Left ventricle myocardium inferior (tissue), 1 donor: ENCODE measurements around the gene SORD. TPM values are rescaled to one million over a fixed set of nuclear protein-coding genes. Genes with fewer than 3 reads are reported as not detected.
A peak's percentile ranks its signal among the peaks of the same experiment; 100 is the strongest.

Source experiments
- DNase-seq: peaks from one replicate; pipeline ENCODE4 v3.0.0-alpha.2; 2020
- H3K27ac ChIP-seq: fragments of 200-600 bp; replicated peaks from 2 replicates; pipeline ENCODE4 v1.8.0; 2021
- H3K27me3 ChIP-seq: fragments of 200-600 bp; 2 replicates; pipeline ENCODE4 v1.8.0; 2021; ENCODE audit warnings: low read depth
- H3K36me3 ChIP-seq: fragments of 200-600 bp; 2 replicates; pipeline ENCODE4 v1.8.0; 2021
- H3K4me1 ChIP-seq: fragments of 200-600 bp; 2 replicates; pipeline ENCODE4 v1.8.0; 2021
- H3K4me3 ChIP-seq: fragments of 200-600 bp; 2 replicates; pipeline ENCODE4 v1.8.0; 2021; ENCODE audit warnings: mild to moderate bottlenecking, moderate library complexity
- H3K9me3 ChIP-seq: fragments of 200-600 bp; replicated peaks from 2 replicates; pipeline ENCODE4 v1.8.0; 2021
- intact Hi-C: fragments of 100-400 bp; cut with micrococcal nuclease; formaldehyde crosslinking; loops from one replicate; pipeline ENCODE4 v1.11.0; 2022
- total RNA-seq: library from RNA; stranded (reverse); fragmentation: NEBNext Ultra II Directional; extraction: Animal tissue kit (Norgen Biotek cat#: 25700); gene quantifications from one replicate; pipeline ENCODE4 v1.2.1, GENCODE V29; 2021
- TF ChIP-seq, protein P1 (sequence below): fragments of 200-600 bp; IDR thresholded peaks from 2 replicates; pipeline ENCODE4 v1.8.0; 2021; ENCODE audit warnings: antibody characterized with exemption, mild to moderate bottlenecking, borderline replicate concordance
- donor health status: DM: no; HTN: yes; CAD: no; lungs with severe emphysema.

The SORD gene
- total RNA-seq, 1 donor from 2014 or later = 13.6 TPM

DNA sequence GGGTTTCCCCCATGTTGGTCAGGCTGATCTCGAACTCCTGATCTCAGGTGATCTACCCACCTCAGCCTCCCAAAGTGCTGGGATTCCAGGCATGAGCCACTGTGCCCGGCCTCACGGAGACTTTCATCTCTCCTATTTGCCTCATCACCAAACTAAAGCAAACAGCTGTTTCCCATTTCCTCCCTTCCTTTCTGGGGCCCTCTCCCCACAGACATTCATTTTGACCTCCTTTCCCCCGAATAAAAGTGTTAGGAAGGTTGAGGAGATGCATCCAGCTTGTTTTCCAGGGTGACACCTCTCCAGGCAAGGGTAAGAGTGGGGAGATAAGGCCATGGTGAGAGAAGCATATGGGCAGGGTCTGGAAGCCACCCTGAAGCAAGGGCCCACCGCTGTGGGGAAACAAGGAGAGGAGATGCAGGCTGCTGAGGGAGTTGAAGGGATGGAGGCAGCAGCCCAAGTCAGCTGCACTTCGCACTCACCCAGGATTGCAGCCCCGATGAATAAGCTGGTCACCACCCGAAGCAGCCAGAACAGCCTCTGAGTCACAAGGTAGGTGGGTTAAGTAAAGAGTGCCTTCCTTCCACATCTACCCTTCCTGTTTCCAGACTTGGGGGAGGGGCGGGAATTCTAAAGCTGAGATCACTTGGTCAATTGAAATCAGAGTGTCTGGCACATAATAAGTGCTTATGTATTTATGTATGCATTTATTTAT lies 98.9 kb downstream of the SORD start:
- Histone ChIP-seq H3K4me3 (no peak overlapping the region), H3K27ac (no peak overlapping the region), H3K27me3 (peaks cover 83% of the 10 kb centered on the region), H3K4me1 (peaks cover 11% of the 10 kb centered on the region), H3K36me3 (no peaks in the 10 kb centered on the region), H3K9me3 (no peaks in the 10 kb centered on the region)
- intact Hi-C loops = no loop called here
- DNase-seq = no peak
- TF ChIP-seq, protein P1, sequence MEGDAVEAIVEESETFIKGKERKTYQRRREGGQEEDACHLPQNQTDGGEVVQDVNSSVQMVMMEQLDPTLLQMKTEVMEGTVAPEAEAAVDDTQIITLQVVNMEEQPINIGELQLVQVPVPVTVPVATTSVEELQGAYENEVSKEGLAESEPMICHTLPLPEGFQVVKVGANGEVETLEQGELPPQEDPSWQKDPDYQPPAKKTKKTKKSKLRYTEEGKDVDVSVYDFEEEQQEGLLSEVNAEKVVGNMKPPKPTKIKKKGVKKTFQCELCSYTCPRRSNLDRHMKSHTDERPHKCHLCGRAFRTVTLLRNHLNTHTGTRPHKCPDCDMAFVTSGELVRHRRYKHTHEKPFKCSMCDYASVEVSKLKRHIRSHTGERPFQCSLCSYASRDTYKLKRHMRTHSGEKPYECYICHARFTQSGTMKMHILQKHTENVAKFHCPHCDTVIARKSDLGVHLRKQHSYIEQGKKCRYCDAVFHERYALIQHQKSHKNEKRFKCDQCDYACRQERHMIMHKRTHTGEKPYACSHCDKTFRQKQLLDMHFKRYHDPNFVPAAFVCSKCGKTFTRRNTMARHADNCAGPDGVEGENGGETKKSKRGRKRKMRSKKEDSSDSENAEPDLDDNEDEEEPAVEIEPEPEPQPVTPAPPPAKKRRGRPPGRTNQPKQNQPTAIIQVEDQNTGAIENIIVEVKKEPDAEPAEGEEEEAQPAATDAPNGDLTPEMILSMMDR = no peak

DNA sequence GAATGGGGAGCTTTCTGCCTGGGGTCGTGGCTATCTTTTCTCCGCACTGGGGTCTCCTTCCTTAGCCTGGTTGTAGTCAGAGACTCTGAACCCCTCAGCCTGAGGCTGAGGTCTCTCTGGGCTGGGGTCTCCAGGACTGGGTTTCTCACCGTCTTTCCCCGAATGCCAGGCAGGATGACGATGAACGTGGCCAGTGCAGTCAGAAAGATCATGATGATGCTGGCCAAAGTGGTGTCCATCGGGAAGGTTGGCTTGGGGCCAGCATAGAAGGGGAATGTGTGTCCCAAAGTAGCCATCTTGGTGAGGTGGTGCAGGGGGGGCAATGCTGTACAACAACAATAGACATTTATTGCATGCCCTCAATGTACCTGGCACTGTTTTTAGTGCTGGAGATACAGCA lies 99.7 kb downstream of the SORD start:
- no peak for DNase-seq
- H3K4me1 ChIP-seq = peaks cover 3% of the 10 kb centered on the region
- peaks cover 81% of the 10 kb centered on the region for H3K27me3 ChIP-seq
- H3K9me3 ChIP-seq = no peaks in the 10 kb centered on the region
- H3K4me3 ChIP-seq = no peak overlapping the region
- intact Hi-C loops = no loop called here
- no peaks in the 10 kb centered on the region for H3K36me3 ChIP-seq
- no peak overlapping the region for H3K27ac ChIP-seq
- TF ChIP-seq, protein P1 = no peak

DNA sequence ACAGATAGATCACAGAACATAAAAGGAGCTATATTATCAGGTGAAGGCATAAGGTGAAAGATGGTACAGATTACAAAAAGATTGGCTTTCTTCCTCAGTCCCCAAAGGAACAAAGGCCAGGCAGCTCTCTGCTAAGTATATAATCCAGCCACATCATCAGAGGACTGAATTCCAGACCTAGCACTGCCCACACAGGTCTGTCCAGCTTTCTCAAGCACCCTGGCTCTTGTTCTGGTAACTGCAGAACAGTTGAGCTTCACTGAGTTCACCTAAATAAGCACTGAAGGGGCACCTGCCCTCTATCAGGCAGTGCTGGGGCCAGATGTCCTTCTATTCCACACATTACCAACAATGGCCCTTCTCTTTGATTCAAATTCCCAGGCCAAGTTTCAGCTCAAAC lies 100.4 kb downstream of the SORD start:
- Histone ChIP-seq H3K4me3 (no peak overlapping the region), H3K27me3 (peaks cover 85% of the 10 kb centered on the region), H3K27ac (no peak overlapping the region), H3K36me3 (no peaks in the 10 kb centered on the region), H3K9me3 (no peaks in the 10 kb centered on the region), H3K4me1 (no peaks in the 10 kb centered on the region)
- intact Hi-C loops = no loop called here
- TF ChIP-seq, protein P1 = no peak
- no peak for DNase-seq

DNA sequence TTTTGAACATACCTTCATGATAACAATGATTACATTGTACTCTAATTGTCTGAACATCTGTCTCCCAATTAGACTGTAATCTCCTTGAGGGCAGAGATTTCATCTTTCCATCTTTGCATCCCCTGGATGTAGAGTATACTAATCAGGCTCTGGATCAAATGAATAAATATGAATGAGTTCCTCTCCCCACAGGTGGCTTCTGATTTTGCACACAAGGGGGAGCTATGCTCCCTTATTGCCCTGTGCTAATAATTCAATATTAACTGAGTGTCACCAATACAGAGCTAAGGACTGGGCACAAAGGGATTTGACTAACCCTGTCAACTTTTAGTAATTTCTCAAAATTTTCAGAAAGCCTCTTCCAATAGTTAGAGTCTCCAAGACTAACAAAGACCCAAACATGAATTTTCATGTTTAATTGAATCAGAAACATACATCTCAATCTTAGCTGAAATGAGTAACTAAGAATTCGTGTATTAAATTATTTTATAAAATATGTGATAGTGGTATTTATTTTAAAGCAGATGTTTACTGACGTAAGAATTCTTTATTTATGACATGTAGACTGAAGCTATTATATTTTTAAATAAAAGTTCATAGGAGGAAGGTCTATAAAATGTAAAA lies 103.7 kb downstream of the SORD start:
- Histone ChIP-seq H3K4me3 (no peak overlapping the region), H3K27ac (no peak overlapping the region), H3K27me3 (peaks cover 86% of the 10 kb centered on the region), H3K4me1 (peaks cover 17% of the 10 kb centered on the region), H3K9me3 (no peaks in the 10 kb centered on the region), H3K36me3 (no peaks in the 10 kb centered on the region)
- DNase-seq = no peak
- TF ChIP-seq, protein P1 = peak; percentile 67
- intact Hi-C loops = no loop called here

Other genes with a start within 250 kb of the SORD start
- gene TERB2, start 66.5 kb upstream of the SORD start, total RNA-seq = not detected
- gene DUOX2, start 91.0 kb downstream of the SORD start, total RNA-seq = 0.05 TPM
- gene DUOXA2, start 91.1 kb downstream of the SORD start, total RNA-seq = not detected
- gene DUOXA1, start 106.7 kb downstream of the SORD start, total RNA-seq = 0.30 TPM
- gene DUOX1, start 106.8 kb downstream of the SORD start, total RNA-seq = 0.80 TPM
- 4.4 TPM for gene SHF, start 164.8 kb downstream of the SORD start, total RNA-seq
- gene SLC28A2, start 229.0 kb downstream of the SORD start, total RNA-seq = not detected